GM18909 (cell line): ENCODE data around the gene ADIRF.
"Not testable (repeated sequence)": the region's sequence is repeated elsewhere in the genome, so short reads cannot be mapped to it uniquely, and the experiment has no call there.

Source experiments
- ATAC-seq: cut with Tn5 transposase; IDR thresholded peaks from one replicate; pipeline ENCODE4 v1.9.1; 2021; ENCODE audit warnings: mild to moderate bottlenecking; ENCODE audit not compliant: unreplicated experiment, poor library complexity

Gene ADIRF

GRCh38 chr10:86968271-86968993 is at the start of gene ADIRF:
Gene ADIRF, plus strand, starts transcription at chr10:86968482. Its CDS starts 63 bp downstream, at chr10:86968545.
- no peak for ATAC-seq

GRCh38 chr10:86922553-86922961 is 45.7 kb upstream of the ADIRF start:
- no peak for ATAC-seq

- no peak for ATAC-seq
These were observed 38.6 kb upstream of the ADIRF start for GRCh38 chr10:86929468-86930380.

GRCh38 chr10:86931872-86932271 is 36.4 kb upstream of the ADIRF start:
- no peak for ATAC-seq

- no peak for ATAC-seq
These were observed 35.6 kb upstream of the ADIRF start for GRCh38 chr10:86932674-86933073.

GRCh38 chr10:86934162-86934711 is 34.0 kb upstream of the ADIRF start:
- ATAC-seq: not testable (repeated sequence)

- no peak for ATAC-seq
These were observed 31.4 kb upstream of the ADIRF start for GRCh38 chr10:86936661-86937501.

- no peak for ATAC-seq
These were observed 30.7 kb upstream of the ADIRF start for GRCh38 chr10:86937502-86938154.

- no peak for ATAC-seq
These were observed 30.0 kb upstream of the ADIRF start for GRCh38 chr10:86938260-86938659.

- not testable (repeated sequence) for ATAC-seq
These were observed 28.2 kb upstream of the ADIRF start for GRCh38 chr10:86940076-86940475.

GRCh38 chr10:86940677-86941076 is 27.6 kb upstream of the ADIRF start:
- ATAC-seq: no peak

- ATAC-seq: no peak
These were observed 26.9 kb upstream of the ADIRF start for GRCh38 chr10:86941426-86941825.

GRCh38 chr10:86941991-86942421 is 26.3 kb upstream of the ADIRF start:
- no peak for ATAC-seq

- no peak for ATAC-seq
These were observed 25.6 kb upstream of the ADIRF start for GRCh38 chr10:86942441-86943315.

- no peak for ATAC-seq
These were observed 24.8 kb upstream of the ADIRF start for GRCh38 chr10:86943316-86944030.

- ATAC-seq: no peak
These were observed 24.3 kb upstream of the ADIRF start for GRCh38 chr10:86944031-86944419.

- ATAC-seq: no peak
These were observed 23.8 kb upstream of the ADIRF start for GRCh38 chr10:86944471-86944870.

GRCh38 chr10:86944907-86945306 is 23.4 kb upstream of the ADIRF start:
- ATAC-seq: no peak
